GM21528 (cell line): ENCODE results near the gene CDC42EP1.
"Not testable (repeated sequence)": the region's sequence is repeated elsewhere in the genome, so short reads cannot be mapped to it uniquely, and the experiment has no call there.

Source experiments
- ATAC-seq: cut with Tn5 transposase; IDR thresholded peaks from one replicate; pipeline ENCODE4 v1.9.1; 2021; ENCODE audit warnings: mild to moderate bottlenecking, moderate library complexity; ENCODE audit not compliant: unreplicated experiment, low FRiP score

CDC42EP1 gene

GRCh38 chr22:37575490-37576003, 15.3 kb downstream of the CDC42EP1 start:
- no peak for ATAC-seq

GRCh38 chr22:37578002-37578401, 17.7 kb downstream of the CDC42EP1 start:
- ATAC-seq, result no peak

DNA sequence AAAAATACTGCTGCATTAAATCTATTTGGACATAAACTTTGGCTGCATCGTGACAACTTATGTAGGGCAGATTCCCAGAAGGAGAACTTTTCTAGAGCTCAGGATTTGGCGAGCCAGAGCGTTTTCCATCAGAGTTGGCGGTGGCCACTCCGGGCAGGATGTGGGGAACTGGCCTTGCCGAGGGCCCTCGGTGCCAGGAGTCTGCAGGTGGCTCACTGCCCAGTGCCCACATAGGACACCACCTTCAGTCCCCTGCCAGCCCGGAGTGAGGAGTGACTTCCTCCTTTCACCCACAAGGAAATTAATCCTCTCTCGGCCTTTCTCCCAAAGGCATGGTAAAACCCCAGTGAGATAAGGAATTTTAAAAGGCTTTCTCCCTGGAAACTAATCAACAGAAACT, 21.2 kb downstream of the CDC42EP1 start:
- ATAC-seq, result no peak

DNA sequence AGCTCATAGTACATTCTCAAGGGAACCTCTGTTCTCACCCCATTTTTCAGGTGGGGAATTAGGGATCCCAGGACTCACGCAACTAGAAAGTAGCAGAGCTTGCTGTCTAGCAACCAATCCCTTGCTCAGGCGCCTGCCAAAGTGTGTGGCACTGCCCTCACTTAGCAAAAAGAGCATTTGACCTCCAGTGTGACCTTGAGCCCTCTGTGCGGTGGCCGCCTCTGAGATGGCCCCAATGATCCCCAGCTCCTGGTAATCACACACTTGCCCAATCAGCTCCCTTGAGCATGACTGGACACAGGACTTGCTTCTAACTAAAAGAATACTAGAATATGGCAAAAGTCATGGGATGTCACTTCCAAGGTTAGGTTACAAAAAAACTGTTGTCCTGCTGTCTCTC, 22.2 kb downstream of the CDC42EP1 start:
- no peak for ATAC-seq

DNA sequence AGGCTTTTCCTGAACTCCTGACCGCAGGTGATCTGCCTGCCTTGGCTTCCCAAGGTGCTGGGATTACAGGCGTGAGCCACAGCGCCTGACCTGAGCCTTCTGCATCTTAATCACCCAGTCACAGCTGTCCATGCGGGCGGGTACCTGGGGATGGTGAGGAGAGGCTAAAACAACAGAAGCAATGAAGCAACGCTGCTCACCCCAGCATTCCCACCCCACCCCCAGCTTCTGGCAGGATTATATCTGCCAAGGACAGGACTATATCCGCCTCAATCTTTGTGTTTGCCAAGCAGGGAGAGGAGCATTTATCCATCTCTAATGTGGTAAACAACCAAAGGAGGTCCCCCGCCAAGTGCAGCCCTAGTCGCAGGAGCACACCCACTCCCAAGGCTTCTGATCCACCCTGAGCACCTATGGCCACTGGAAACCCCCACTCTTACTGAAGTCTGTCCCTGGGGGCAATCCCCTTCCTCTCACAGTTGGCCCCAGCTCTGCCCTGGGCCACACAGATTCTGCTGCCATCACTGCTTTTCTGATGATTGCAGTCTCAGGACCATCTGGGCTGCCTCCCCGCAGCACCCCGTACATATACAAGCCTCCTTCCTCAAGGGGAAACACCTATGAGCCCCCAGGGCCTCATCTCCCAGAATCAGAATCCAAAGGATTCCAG, 28.4 kb downstream of the CDC42EP1 start:
- no peak for ATAC-seq

DNA sequence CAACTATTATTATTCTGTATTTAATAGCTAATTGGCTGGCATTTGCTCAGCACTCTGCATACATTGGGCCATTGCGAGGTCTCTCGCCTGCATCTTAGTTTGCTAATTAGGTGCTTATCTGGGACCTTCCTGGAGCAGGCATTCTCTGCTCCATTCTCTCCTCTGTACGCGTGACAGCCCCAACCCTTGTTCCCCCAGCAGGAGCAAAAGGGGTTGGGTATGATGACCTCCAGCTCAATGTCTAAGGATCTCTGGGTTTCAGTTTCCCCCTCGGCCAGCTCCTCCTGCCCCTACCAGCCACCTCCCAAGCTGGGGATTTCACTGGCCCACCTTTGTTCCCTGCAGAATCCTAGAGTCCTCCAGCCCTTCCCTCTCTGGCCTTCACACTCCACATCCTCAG, 29.4 kb downstream of the CDC42EP1 start:
- ATAC-seq, result no peak

DNA sequence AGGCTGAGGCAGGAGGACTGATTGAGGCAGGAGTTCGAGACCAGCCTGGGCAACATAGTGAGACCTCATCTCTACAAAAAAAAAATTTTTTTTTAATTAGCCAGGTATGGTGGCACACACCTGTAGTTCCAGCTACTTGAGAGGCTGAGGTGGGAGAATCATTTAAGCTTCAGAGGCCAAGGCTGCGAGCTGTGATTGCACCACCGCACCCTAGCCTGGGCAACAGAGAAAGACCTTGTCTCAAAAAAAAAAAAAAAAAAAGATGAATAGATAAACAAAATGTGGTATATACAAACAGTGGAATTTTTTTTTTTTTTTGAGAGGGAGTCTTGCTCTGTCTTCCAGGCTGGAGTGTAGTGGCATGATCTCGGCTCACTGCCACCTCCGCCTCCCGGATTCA, 30.8 kb downstream of the CDC42EP1 start:
- ATAC-seq, result not testable (repeated sequence)

- no peak for ATAC-seq
These were observed 31.6 kb downstream of the CDC42EP1 start for GRCh38 chr22:37591823-37592404.

- no peak for ATAC-seq
These were observed 34.0 kb downstream of the CDC42EP1 start for GRCh38 chr22:37594237-37594636.

DNA sequence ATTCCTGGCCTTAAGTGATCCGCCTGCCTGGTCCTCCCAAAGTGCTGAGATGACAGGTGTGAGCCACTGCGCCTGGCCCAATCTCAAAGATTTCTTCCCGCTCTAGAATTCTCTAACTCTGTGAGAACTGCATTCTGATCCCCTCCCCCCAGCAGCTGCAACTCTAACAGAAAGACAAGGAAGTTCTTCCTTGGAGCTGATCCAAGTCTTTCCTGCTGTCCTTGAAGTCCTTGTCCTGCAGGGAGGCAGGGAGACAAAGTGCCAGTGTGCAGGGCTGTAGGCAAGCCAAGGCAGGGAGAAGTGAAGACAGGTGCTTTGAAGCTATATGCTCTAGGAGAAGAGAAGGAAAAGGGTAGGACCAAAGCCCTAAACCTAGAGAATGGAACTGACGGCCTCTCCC, 38.9 kb downstream of the CDC42EP1 start:
- ATAC-seq, result no peak

DNA sequence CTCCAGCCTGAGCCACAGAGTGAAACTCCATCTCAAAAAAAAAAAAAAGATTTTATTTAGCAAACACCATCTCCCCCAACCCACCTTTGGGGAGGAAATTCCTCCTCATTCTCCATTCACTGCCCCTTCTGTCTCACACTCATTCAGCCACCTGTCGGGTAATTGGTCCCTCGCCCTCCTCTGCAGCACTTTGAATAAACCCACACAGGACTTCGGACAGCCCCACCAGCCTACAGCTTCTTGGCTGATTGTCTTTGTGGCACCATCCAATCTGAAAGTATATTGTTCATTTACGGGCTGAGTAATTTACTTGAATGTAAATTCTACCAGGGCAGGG, 40.9 kb downstream of the CDC42EP1 start:
- ATAC-seq, result no peak

- no peak for ATAC-seq
These were observed 41.5 kb downstream of the CDC42EP1 start for GRCh38 chr22:37601540-37602442.

- not testable (repeated sequence) for ATAC-seq
These were observed 42.4 kb downstream of the CDC42EP1 start for GRCh38 chr22:37602546-37603277.

GRCh38 chr22:37604074-37604473, 43.8 kb downstream of the CDC42EP1 start:
- ATAC-seq, result no peak

DNA sequence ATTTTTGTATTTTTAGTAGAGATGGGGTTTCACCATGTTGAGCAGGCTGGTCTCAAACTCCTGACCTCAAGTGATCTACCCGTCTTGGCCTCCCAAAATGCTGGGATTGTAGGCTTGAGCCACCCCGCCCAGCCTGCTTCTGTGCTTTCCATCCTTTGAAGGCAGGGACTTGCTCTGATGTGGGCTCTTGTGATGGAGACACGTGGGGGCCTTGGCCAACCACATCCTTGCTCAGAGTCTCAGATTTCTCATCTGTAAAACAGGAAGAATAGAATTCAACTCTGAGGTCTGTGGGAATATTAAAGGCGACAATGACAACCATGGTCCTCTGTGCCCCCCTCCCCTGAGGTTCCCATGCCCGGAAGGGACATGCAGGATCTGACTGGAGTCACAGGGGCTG, 44.6 kb downstream of the CDC42EP1 start:
- ATAC-seq, result no peak

DNA sequence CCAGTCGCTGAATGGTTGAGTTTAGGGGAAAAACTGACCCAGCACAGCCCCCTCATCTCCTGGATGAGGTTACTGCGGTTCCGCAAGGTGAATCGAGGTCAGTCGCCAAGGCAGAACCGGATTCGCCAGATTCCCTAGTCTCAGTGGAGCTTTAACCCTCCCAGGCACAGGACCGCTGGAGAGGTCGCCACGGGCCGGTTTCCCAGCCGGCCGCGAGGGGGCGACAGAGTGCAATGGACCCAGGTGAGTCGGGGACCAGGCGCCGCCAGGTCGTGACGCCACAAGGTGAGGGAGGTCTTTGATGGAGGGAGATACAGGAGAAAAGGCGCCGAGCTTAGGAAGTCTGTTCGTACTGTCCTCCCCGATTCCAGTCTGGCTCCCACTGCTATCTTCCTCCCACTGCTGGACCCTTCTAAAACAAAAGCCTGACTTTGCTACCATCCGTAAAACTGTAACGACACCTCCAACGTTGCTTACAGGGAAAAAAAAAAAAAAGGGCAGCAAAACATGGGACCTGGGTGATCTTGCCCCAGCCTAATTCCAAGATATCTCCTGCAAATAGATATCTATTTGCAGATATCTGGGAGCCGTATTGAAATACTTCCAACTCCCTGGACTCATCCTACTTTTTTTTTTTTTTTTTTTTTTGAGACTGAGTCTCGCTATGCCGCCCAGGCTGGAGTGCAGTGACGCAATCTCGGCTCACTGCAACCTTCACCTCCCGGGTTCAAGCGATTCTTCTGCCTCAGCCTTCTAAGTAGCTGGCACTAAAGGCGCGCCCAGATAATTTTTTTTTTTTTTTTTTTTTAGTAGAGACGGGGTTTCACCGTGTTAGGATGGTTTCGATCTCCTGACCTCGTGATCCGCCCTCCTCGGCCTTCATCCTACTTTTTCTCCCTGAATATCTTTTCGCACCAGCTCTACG, 47.0 kb downstream of the CDC42EP1 start:
- ATAC-seq, result no peak

DNA sequence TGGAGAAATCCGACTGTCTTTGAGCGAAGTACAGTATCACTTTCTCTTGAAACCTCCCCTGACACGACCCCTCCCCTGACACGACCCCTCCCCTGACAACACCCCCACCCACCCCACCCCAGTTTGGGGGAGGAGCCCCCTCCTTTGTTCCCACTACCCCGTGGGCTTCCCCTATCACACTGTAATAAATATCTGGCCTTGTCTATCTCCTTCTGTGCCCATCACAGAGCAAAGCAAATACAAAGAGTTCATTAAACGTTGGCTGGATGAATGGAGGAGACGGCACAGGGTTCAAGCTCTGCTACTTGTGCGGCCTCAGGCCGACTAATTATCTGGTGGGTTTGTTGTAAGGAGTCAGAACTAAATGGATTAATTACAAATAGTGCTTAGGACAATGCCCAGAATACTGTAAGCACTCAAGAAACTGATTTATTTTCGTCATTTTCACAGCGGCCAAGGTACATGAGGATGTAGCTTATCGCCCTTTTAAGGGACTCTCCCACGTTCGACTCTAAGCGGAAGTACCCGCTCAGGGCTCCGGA, 47.7 kb downstream of the CDC42EP1 start:
- no peak for ATAC-seq

GRCh38 chr22:37608477-37609239, 48.4 kb downstream of the CDC42EP1 start, which contains the start of gene GGA1:
Gene GGA1, plus strand, starts transcription at chr22:37608834. Its CDS starts 27 bp downstream, at chr22:37608861.
- peak; percentile 65 for ATAC-seq
